Measurements from ENCODE around the gene UBALD1. TPM values are rescaled to one million over a fixed set of nuclear protein-coding genes. Genes with fewer than 3 reads are reported as not detected.

The UBALD1 gene
- total RNA-seq, 3 donors from 2014 or later (not counting 1 experiment from before 2014, with no cell fraction given) = 40.8 to 54.4 (median 53.6) TPM

- no peaks in the 10 kb centered on the region for H3K36me3 Mint-ChIP-seq
- no peaks in the 10 kb centered on the region for H3K27me3 Mint-ChIP-seq (ENCODE audit: low read depth in 2 of 2)
- Histone ChIP-seq H3K4me3 (ENCODE audit: low read length) (no peak overlapping the region), H3K36me3 (ENCODE audit: control insufficient read depth, insufficient read depth, low read length) (peaks cover 24% of the 10 kb centered on the region), H3K27me3 (ENCODE audit: control insufficient read depth, insufficient read depth, low read length) (no peaks in the 10 kb centered on the region), H3K9me3 (ENCODE audit: control insufficient read depth, insufficient read depth, low read length) (no peaks in the 10 kb centered on the region), H3K27ac (ENCODE audit: low read length) (no peak overlapping the region), H3K4me1 (ENCODE audit: control insufficient read depth, insufficient read depth, low read length) (peaks cover 14% of the 10 kb centered on the region)
- DNase-seq = no peak
- H3K4me1 Mint-ChIP-seq = peaks cover 29 to 39% of the 10 kb centered on the region in 2 donors
- WGBS (ENCODE audit: insufficient coverage) = 97% methylated on average over 13 of the region's 13 CpGs
- no peaks in the 10 kb centered on the region for H3K9me3 Mint-ChIP-seq
- peak in 1 of 3 donors; percentile 21 for ATAC-seq
- TF ChIP-seq CTCF (IDR thresholded peaks at IDR 0.05) = no peak
- intact Hi-C loops (cut with micrococcal nuclease) = no loop called here
- no peak overlapping the region for H3K4me3 Mint-ChIP-seq
- peak overlapping the region; percentile 28 to 83 for H3K27ac Mint-ChIP-seq
These were observed 34.2 kb upstream of the UBALD1 start for GRCh38 chr16:4648917-4649316.

GRCh38 chr16:4647644-4647980 lies 32.9 kb upstream of the UBALD1 start:
- 95% methylated on average over 8 of the region's 8 CpGs for WGBS (ENCODE audit: insufficient coverage)
- H3K4me3 ChIP-seq (ENCODE audit: low read length) = no peak overlapping the region
- H3K4me3 Mint-ChIP-seq = no peak overlapping the region
- ATAC-seq (peak in 2 of 3 donors; percentile 9 to 14), DNase-seq (no peak)
- peak overlapping the region in 1 of 2 donors; percentile 36 for H3K27ac Mint-ChIP-seq
- peaks cover 18% of the 10 kb centered on the region for H3K36me3 ChIP-seq (ENCODE audit: control insufficient read depth, insufficient read depth, low read length)
- TF ChIP-seq CTCF (IDR thresholded peaks at IDR 0.05) = no peak
- no peaks in the 10 kb centered on the region for H3K27me3 ChIP-seq (ENCODE audit: control insufficient read depth, insufficient read depth, low read length)
- peaks cover 14% of the 10 kb centered on the region for H3K4me1 ChIP-seq (ENCODE audit: control insufficient read depth, insufficient read depth, low read length)
- H3K9me3 ChIP-seq (ENCODE audit: control insufficient read depth, insufficient read depth, low read length) = no peaks in the 10 kb centered on the region
- H3K36me3 Mint-ChIP-seq = no peaks in the 10 kb centered on the region
- H3K9me3 Mint-ChIP-seq = no peaks in the 10 kb centered on the region
- no peak overlapping the region for H3K27ac ChIP-seq (ENCODE audit: low read length)
- H3K4me1 Mint-ChIP-seq = peaks cover 29 to 39% of the 10 kb centered on the region in 2 donors
- intact Hi-C loops (cut with micrococcal nuclease) = no loop called here
- H3K27me3 Mint-ChIP-seq (ENCODE audit: low read depth in 2 of 2) = no peaks in the 10 kb centered on the region

- Mint-ChIP-seq H3K4me3 (no peak overlapping the region), H3K27ac (no peak overlapping the region), H3K27me3 (ENCODE audit: low read depth in 2 of 2) (no peaks in the 10 kb centered on the region), H3K36me3 (no peaks in the 10 kb centered on the region), H3K9me3 (no peaks in the 10 kb centered on the region), H3K4me1 (peaks cover 29 to 39% of the 10 kb centered on the region in 2 donors)
- Histone ChIP-seq H3K27ac (ENCODE audit: low read length) (no peak overlapping the region), H3K4me1 (ENCODE audit: control insufficient read depth, insufficient read depth, low read length) (peaks cover 14% of the 10 kb centered on the region), H3K27me3 (ENCODE audit: control insufficient read depth, insufficient read depth, low read length) (no peaks in the 10 kb centered on the region), H3K4me3 (ENCODE audit: low read length) (no peak overlapping the region), H3K36me3 (ENCODE audit: control insufficient read depth, insufficient read depth, low read length) (peaks cover 13% of the 10 kb centered on the region), H3K9me3 (ENCODE audit: control insufficient read depth, insufficient read depth, low read length) (no peaks in the 10 kb centered on the region)
- peak in 2 of 3 donors; percentile 10 to 37 for ATAC-seq
- intact Hi-C loops (cut with micrococcal nuclease) = no loop called here
- peak in 1 of 2 donors; percentile 57 for DNase-seq
- 81% methylated on average over 22 of the region's 22 CpGs for WGBS (ENCODE audit: insufficient coverage)
- TF ChIP-seq CTCF (IDR thresholded peaks at IDR 0.05) = no peak
These were observed 32.3 kb upstream of the UBALD1 start for GRCh38 chr16:4646773-4647643.

Data from natural killer cell (primary cell).